Neural cell (in vitro differentiated cells): Measurements from ENCODE around the gene KCNIP3.

Experiments used
- EP300 ChIP-seq: fragments of 450-650 bp; conservative IDR thresholded peaks from 2 replicates; pipeline ENCODE4 v1.6.1; 2014; ENCODE audit warnings: antibody characterized with exemption, mild to moderate bottlenecking, moderate library complexity; ENCODE audit not compliant: poor library complexity, severe bottlenecking
- EZH2 ChIP-seq: fragments of 200-600, 300-800 bp; shearing (Covaris generic), sonication (generic); IDR thresholded peaks from 2 replicates; pipeline ENCODE4 v1.6.1; 2014; ENCODE audit warnings: antibody characterized with exemption, low read length, borderline replicate concordance, mild to moderate bottlenecking; ENCODE audit not compliant: insufficient read depth, poor library complexity, severe bottlenecking
- MXI1 ChIP-seq: fragments of 450-650 bp; conservative IDR thresholded peaks from 2 replicates; pipeline ENCODE4 v1.6.1; 2014; ENCODE audit warnings: antibody characterized with exemption, mild to moderate bottlenecking; ENCODE audit not compliant: poor library complexity, severe bottlenecking
- POLR2AphosphoS5 ChIP-seq: IDR thresholded peaks from 2 replicates; pipeline ENCODE4 v1.6.1; 2012
- SMC3 ChIP-seq: fragments of 450-650 bp; conservative IDR thresholded peaks from 2 replicates; pipeline ENCODE4 v1.6.1; 2014; ENCODE audit warnings: antibody characterized with exemption, mild to moderate bottlenecking, moderate library complexity; ENCODE audit not compliant: poor library complexity
- TF ChIP-seq, protein P1 (sequence below): IDR thresholded peaks from 2 replicates; pipeline ENCODE4 v1.6.1; 2012; ENCODE audit warnings: borderline replicate concordance
- TF ChIP-seq, protein P2 (sequence below): fragments of 450-650 bp; IDR thresholded peaks from 2 replicates; pipeline ENCODE4 v1.5.1; 2014; ENCODE audit warnings: antibody characterized with exemption, mild to moderate bottlenecking, moderate library complexity; ENCODE audit not compliant: poor library complexity, severe bottlenecking

DNA sequence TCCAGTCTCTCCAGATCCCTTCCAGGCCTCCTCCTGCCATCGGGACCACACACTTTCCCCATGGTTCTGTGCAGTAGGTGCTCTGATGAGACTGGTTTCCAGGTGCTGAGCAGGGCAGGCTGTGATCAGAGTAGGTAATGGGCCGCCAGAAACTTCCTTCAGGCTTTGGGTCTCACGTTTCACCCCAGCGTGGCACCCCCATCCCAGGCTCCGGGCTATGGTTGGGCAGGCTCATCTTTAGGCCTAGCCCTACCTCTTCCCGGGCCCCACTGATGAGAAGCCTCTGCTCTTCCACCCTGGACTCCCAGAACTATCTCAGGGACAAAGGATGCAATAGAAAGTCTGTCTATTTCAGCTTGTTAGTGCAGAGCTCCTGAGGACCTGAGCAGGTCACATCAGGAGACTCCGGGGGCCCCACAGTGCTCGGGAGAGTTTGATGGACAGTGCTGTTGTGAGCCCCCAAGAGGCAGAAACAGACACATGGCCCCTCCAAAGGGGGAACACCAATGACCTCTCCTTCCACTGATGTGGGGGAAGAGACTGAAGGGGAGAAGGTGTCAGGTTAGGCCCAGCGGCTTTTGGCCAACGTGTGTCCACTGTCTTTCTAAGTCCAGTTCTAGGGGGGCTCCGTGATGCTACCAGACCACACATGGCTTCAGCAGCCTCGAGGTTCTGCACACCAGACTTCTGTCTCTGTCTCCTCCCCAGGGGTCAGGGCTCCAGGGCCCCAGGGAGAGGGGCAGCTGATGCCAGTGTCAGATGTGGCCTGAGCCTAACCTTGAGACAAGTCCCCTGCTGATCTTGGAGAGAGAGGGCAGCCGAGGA lies 28.7 kb upstream of the KCNIP3 start:
- TF ChIP-seq, protein P1, sequence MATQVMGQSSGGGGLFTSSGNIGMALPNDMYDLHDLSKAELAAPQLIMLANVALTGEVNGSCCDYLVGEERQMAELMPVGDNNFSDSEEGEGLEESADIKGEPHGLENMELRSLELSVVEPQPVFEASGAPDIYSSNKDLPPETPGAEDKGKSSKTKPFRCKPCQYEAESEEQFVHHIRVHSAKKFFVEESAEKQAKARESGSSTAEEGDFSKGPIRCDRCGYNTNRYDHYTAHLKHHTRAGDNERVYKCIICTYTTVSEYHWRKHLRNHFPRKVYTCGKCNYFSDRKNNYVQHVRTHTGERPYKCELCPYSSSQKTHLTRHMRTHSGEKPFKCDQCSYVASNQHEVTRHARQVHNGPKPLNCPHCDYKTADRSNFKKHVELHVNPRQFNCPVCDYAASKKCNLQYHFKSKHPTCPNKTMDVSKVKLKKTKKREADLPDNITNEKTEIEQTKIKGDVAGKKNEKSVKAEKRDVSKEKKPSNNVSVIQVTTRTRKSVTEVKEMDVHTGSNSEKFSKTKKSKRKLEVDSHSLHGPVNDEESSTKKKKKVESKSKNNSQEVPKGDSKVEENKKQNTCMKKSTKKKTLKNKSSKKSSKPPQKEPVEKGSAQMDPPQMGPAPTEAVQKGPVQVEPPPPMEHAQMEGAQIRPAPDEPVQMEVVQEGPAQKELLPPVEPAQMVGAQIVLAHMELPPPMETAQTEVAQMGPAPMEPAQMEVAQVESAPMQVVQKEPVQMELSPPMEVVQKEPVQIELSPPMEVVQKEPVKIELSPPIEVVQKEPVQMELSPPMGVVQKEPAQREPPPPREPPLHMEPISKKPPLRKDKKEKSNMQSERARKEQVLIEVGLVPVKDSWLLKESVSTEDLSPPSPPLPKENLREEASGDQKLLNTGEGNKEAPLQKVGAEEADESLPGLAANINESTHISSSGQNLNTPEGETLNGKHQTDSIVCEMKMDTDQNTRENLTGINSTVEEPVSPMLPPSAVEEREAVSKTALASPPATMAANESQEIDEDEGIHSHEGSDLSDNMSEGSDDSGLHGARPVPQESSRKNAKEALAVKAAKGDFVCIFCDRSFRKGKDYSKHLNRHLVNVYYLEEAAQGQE: no peak
- TF ChIP-seq, protein P2, sequence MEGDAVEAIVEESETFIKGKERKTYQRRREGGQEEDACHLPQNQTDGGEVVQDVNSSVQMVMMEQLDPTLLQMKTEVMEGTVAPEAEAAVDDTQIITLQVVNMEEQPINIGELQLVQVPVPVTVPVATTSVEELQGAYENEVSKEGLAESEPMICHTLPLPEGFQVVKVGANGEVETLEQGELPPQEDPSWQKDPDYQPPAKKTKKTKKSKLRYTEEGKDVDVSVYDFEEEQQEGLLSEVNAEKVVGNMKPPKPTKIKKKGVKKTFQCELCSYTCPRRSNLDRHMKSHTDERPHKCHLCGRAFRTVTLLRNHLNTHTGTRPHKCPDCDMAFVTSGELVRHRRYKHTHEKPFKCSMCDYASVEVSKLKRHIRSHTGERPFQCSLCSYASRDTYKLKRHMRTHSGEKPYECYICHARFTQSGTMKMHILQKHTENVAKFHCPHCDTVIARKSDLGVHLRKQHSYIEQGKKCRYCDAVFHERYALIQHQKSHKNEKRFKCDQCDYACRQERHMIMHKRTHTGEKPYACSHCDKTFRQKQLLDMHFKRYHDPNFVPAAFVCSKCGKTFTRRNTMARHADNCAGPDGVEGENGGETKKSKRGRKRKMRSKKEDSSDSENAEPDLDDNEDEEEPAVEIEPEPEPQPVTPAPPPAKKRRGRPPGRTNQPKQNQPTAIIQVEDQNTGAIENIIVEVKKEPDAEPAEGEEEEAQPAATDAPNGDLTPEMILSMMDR: no peak
- TF ChIP-seq SMC3 (no peak), POLR2AphosphoS5 (no peak), EZH2 (no peak), MXI1 (no peak), EP300 (no peak)
